Glutamatergic neuron (in vitro differentiated cells): Measurements from ENCODE around the gene SHTN1. TPM values are rescaled to one million over a fixed set of nuclear protein-coding genes. Genes with fewer than 3 reads are reported as not detected.

Experiments
- DNase-seq: peaks from one replicate; pipeline ENCODE4 v3.0.0; 2022
- H3K27ac Mint-ChIP-seq: one replicate; pipeline ENCODE4 v1.8.0; 2020; ENCODE audit warnings: mild to moderate bottlenecking, mixed read lengths, inconsistent platforms; ENCODE audit not compliant: unreplicated experiment
- H3K27me3 Mint-ChIP-seq: one replicate; pipeline ENCODE4 v1.8.0; 2020; ENCODE audit warnings: mild to moderate bottlenecking, moderate library complexity, mixed read lengths, inconsistent platforms; ENCODE audit not compliant: unreplicated experiment
- H3K36me3 Mint-ChIP-seq: one replicate; pipeline ENCODE4 v1.8.0; 2020; ENCODE audit warnings: mild to moderate bottlenecking, mixed read lengths, inconsistent platforms; ENCODE audit not compliant: unreplicated experiment
- H3K4me1 Mint-ChIP-seq: one replicate; pipeline ENCODE4 v1.8.0; 2020; ENCODE audit warnings: mild to moderate bottlenecking, low read depth, mixed read lengths, inconsistent platforms; ENCODE audit not compliant: unreplicated experiment
- H3K4me3 Mint-ChIP-seq: one replicate; pipeline ENCODE4 v1.8.0; 2020; ENCODE audit warnings: mild to moderate bottlenecking, mixed read lengths, inconsistent platforms; ENCODE audit not compliant: unreplicated experiment
- H3K9me3 Mint-ChIP-seq: one replicate; pipeline ENCODE4 v1.8.0; 2020; ENCODE audit warnings: mild to moderate bottlenecking, moderate library complexity, mixed read lengths, inconsistent platforms; ENCODE audit not compliant: unreplicated experiment
- CTCF ChIP-seq: fragments of 200-600 bp; sonication (generic); IDR thresholded peaks from one replicate; pipeline ENCODE4 v1.5.0; 2021; ENCODE audit not compliant: partially characterized antibody, unreplicated experiment
- total RNA-seq: library from RNA; stranded (reverse); fragmentation: NEBNext Ultra II Directional; extraction: Animal tissue kit (Norgen Biotek cat#: 25700); gene quantifications from one replicate; pipeline ENCODE4 v1.2.1, GENCODE V29; 2021; ENCODE audit not compliant: unreplicated experiment

Gene SHTN1
- total RNA-seq, 1 donor from 2014 or later: 54.8 TPM

GRCh38 chr10:116947841-116948529 lies 57.0 kb downstream of the SHTN1 start:
- DNase-seq: no peak
- H3K36me3 Mint-ChIP-seq: no peaks in the 10 kb centered on the region
- peaks cover 2% of the 10 kb centered on the region for H3K4me1 Mint-ChIP-seq
- H3K27me3 Mint-ChIP-seq: no peaks in the 10 kb centered on the region
- H3K4me3 Mint-ChIP-seq: no peak overlapping the region
- H3K9me3 Mint-ChIP-seq: no peaks in the 10 kb centered on the region
- no peak for TF ChIP-seq CTCF
- no peak overlapping the region for H3K27ac Mint-ChIP-seq

GRCh38 chr10:116944911-116945310 lies 60.1 kb downstream of the SHTN1 start:
- H3K4me3 Mint-ChIP-seq: no peak overlapping the region
- H3K9me3 Mint-ChIP-seq: no peaks in the 10 kb centered on the region
- no peaks in the 10 kb centered on the region for H3K36me3 Mint-ChIP-seq
- H3K27ac Mint-ChIP-seq: no peak overlapping the region
- TF ChIP-seq CTCF: no peak
- peaks cover 2% of the 10 kb centered on the region for H3K4me1 Mint-ChIP-seq
- DNase-seq: no peak
- H3K27me3 Mint-ChIP-seq: no peaks in the 10 kb centered on the region

- TF ChIP-seq CTCF: no peak
- Mint-ChIP-seq H3K36me3 (peaks cover 20% of the 10 kb centered on the region), H3K9me3 (peaks cover 3% of the 10 kb centered on the region), H3K27ac (no peak overlapping the region), H3K4me3 (no peak overlapping the region), H3K27me3 (peaks cover 8% of the 10 kb centered on the region), H3K4me1 (no peaks in the 10 kb centered on the region)
- DNase-seq: no peak
Measured at GRCh38 chr10:116931806-116932205, 73.2 kb downstream of the SHTN1 start.

DNA sequence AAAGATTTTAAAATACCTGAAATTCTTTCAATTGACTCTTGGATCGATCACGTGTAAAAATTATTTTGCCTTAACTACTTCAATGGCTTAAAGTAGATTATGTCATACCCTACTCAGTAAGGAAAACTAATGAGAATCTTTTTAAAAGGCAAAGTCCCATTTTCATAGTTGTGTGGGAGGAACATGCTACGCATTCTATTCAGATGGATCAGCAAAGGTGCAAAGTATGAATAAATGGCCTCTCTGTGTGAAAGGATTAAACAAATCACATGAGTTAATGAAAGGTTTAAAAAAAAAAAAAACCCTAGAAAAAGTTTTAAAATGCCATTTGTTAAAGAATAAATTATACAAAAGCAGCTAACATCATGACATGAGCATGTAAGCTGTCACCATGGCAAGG lies 78.6 kb downstream of the SHTN1 start:
- peaks cover 12% of the 10 kb centered on the region for H3K36me3 Mint-ChIP-seq
- H3K9me3 Mint-ChIP-seq: no peaks in the 10 kb centered on the region
- DNase-seq: no peak
- no peak for TF ChIP-seq CTCF
- no peak overlapping the region for H3K4me3 Mint-ChIP-seq
- no peaks in the 10 kb centered on the region for H3K27me3 Mint-ChIP-seq
- H3K27ac Mint-ChIP-seq: no peak overlapping the region
- H3K4me1 Mint-ChIP-seq: no peaks in the 10 kb centered on the region

DNA sequence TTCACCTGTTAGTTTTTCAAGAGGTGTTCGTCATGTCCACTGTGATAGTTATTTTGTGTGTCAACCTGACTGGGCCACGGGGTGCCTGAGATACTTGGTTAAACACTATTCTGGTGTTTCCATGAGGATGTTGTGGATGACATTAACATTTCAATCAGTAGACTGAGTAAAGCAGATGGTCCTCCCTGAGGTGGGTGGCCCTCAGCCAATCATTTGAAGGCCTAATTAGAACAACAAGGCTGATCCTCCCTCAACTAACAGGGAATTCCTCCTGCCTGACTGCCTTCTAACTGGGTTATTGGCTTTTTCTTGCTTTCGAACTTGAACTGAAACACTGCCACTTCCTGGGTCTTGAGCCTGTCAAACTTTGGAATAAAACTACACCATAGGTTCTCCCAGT lies 79.9 kb downstream of the SHTN1 start:
- no peak overlapping the region for H3K27ac Mint-ChIP-seq
- DNase-seq: no peak

More for the DNA sequence above, 79.9 kb downstream of the SHTN1 start:
- H3K4me3 Mint-ChIP-seq: no peak overlapping the region
- no peak for TF ChIP-seq CTCF
- H3K27me3 Mint-ChIP-seq: no peaks in the 10 kb centered on the region
- H3K36me3 Mint-ChIP-seq: peaks cover 12% of the 10 kb centered on the region
- no peaks in the 10 kb centered on the region for H3K9me3 Mint-ChIP-seq
- no peaks in the 10 kb centered on the region for H3K4me1 Mint-ChIP-seq
